OCI-LY7 (cell line): ENCODE data around the gene MTHFD1L.

Experiments
- EZH2phosphoT487 ChIP-seq: fragments of 200-600 bp; sonication (generic); IDR thresholded peaks from 2 replicates; pipeline ENCODE4 v1.6.1; 2018; ENCODE audit warnings: low read depth, borderline replicate concordance, mild to moderate bottlenecking, mixed run types, antibody characterized with exemption, low read length, moderate library complexity, mixed read lengths
- TF ChIP-seq, protein P1 (sequence below): fragments of 200-600 bp; sonication (generic); conservative IDR thresholded peaks from 2 replicates; pipeline ENCODE4 v1.5.1; 2014; ENCODE audit warnings: mild to moderate bottlenecking, antibody characterized with exemption, low read length, moderate library complexity, mixed read lengths

DNA sequence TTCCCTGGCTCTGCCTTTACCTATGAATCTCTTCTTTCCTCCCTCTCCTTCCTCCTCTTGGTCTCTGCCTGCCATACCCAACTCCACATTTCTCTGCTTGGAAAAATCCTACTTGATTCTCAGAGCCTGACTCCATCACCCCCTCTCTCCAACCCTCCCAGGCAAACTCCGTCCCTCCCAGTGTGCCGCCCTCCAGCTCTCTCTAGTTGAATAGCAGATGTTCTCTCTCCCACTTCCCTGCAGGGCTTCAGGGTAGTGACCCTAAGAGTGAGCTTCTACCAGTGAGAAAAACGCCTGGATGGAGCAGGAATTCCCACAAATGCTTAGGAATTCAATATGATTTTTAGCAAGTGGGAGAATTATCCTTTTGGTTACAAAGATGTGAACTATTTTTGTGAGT lies 141.6 kb downstream of the MTHFD1L start:
- TF ChIP-seq, protein P1, sequence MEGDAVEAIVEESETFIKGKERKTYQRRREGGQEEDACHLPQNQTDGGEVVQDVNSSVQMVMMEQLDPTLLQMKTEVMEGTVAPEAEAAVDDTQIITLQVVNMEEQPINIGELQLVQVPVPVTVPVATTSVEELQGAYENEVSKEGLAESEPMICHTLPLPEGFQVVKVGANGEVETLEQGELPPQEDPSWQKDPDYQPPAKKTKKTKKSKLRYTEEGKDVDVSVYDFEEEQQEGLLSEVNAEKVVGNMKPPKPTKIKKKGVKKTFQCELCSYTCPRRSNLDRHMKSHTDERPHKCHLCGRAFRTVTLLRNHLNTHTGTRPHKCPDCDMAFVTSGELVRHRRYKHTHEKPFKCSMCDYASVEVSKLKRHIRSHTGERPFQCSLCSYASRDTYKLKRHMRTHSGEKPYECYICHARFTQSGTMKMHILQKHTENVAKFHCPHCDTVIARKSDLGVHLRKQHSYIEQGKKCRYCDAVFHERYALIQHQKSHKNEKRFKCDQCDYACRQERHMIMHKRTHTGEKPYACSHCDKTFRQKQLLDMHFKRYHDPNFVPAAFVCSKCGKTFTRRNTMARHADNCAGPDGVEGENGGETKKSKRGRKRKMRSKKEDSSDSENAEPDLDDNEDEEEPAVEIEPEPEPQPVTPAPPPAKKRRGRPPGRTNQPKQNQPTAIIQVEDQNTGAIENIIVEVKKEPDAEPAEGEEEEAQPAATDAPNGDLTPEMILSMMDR: no peak
- TF ChIP-seq EZH2phosphoT487: no peak
